Ramos (cell line): ENCODE measurements around the gene RARA.
"Not testable (repeated sequence)": the region's sequence is repeated elsewhere in the genome, so short reads cannot be mapped to it uniquely, and the experiment has no call there.

Source experiments
- in situ Hi-C: fragments of 300-500 bp; cut with MboI; formaldehyde crosslinking; loops from one replicate; pipeline ENCODE4 v1.14.3; 2022; ENCODE audit warnings: low sequenced_read_pairs; ENCODE audit not compliant: unreplicated experiment

The RARA gene

DNA sequence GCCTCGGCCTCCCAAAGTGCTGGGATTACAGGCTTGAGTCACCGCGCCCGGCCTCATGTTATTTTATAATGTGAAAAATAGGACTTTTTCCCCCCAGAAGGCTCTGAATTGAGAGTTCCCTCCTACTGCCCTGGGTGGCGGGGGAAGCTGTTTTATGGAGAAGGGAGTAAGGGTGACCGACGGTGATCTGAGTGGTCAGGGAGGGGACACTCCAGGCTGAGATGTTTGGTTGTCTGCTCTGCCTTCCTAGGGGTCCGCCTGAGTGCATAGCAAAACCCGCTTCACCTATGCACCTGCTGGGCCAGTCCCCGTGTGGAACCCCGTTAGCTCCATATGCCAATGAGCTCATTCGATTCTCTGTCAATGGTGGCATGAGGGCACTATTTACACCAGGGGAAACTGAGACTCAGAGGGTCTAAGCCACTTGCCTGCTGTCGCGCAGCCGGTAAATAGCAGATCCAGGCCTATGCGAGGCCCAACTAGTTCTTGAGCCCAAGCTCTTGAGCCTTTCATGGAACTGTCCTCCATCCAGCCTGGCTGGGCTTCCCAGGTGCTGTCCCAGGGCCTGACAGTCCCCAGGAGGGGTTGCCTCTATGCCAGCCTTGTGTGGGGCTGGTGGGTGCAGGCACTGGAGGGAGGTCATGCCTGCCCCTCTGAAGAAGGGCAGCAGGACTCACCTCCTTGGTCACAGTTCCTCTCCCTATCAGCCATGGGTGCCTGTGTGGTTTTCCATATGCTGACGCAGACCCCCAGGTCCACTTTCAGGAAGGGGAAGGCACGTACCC, 57.3 kb downstream of the RARA start:
- in situ Hi-C loops: no loop called here

DNA sequence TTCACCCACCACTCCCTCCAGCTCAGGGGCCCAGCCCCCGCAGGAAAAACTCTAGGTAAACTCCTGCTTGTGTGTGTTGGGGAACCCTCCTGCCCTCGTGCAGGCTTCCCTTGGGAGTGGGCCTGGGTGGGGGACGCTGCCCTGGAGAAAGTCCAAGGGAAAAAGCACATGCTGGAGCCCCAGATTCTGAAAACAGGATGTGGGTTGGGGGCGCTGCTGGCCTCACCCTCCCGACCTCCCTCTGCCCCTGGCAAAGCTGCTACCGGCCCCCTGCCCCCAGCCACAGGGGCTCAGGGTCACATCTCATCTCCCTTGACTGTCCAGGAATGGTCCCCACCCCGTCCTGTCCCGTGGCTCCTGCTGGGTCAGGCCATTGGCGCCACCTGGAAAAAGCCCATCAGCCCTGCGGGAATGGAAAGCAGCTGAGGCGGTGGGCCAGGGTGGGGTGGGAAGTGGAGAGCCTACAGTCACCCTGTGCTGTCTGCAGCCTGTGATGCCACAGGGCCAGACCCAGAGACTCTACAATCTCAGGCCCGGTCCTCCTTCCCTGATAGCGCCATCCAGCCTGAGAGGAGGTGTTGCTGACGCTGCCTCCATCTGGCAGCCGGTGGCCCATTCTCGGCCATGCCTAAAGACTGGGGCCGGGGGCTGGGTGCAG, 58.0 kb downstream of the RARA start:
- in situ Hi-C loops: no loop called here

DNA sequence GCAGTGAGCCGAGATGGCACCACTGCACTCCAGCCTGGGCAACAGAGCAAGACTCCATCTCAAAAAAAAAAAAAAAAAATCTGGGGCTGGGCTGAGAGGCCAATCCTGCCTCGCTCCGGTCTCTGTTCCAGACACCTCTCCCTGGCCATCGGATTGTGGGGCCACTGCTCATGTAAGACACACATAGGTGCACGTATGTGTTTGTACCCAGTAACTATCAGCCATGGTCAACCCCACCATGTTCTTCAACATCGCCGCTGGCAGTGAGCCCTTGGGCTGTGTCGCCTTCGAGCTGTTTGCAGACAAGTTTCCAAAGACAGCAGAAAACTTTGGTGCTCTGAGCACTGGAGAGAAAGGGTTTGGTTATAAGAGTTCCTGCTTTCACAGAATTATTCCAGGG, 58.7 kb downstream of the RARA start:
- in situ Hi-C loops: not testable (repeated sequence)

DNA sequence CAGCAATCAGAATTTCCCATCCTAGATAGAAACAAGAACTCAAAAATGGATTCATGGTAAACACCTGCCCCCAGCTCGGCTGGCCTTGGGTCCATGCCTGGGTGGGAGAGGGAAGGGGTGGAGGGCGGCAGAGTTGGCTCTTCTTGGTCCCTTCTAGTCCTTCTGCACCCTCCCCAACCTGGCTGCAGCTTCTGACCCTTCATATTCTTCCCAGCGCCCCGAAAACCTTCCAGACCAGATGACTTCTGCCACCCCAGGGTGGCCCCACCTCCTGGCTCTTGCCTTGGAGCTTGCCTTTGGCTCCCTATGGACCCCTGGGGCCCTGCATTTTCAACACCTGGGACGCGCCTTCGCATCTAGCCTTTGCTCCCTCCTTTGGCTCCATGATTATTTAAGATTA, 60.9 kb downstream of the RARA start:
- in situ Hi-C loops: no loop called here

DNA sequence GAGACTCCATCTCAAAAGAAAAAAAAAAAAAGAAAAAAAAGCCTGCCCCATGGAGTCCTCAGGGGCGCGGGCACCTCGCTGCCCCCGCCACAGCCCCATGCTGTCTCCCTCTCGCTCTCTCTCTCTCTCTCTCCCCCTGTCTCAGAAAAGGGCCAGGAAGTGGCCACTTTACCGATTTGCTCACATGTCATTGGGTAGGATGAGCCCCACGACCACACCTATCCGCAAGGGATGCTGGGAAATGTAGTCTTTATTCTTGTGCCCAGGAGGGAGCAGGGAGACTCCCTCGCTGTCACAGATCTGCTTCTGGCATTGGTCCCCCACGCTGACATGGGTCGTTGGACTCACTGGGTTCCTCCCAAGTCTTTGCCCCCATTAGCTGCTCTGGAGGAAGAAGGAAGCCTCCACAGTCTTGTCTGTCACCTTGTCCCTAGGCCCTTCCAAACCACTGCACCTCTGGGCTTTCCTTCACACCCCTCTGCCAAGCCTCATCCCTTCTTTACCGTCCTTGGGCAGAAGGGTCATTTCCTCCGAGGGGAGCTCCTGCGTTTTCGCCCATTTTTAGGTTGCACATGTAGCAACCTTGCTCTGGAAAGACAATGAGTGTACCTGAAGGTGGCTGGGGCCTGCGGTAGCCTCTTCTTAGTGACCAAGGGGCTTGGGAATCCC, 62.4 kb downstream of the RARA start:
- in situ Hi-C loops: no loop called here

DNA sequence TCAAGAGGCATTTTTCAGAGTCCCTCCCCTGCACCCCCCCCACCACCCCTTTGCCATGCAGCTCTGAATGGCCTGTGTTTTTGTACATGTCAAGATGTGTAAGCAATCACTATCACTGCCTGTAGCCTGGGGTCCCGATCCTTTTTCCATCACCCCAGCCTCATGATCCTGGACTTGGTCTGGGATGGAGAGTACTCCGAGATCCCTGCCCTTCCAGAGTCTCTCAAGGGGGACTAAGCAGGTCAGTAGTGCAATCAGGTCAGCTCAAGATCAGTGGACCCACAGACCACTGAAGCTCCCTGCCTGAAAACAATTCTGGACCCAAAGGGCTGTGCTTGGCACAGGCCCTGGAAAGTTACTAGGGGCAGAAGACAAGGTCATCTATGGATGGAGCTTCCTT, 63.1 kb downstream of the RARA start:
- in situ Hi-C loops: no loop called here

DNA sequence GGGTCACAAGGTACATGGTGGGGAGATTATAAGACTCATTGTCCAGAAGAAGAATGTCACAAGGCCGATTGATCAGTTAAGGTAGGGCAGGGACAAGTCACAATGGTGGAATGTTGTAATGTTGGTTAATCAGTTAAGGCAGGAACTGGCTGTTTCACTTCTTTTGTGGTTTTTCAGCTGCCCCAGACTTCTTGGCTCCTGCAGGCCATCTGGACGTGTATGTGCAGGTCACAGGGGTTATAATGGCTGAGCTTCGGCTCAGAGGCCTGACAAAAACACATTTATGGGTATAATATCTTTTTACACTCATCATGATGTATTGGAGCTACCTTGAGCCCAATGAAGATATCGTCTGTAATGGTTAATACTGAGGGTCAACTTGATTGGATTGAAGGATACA, 63.7 kb downstream of the RARA start:
- in situ Hi-C loops: not testable (repeated sequence)

DNA sequence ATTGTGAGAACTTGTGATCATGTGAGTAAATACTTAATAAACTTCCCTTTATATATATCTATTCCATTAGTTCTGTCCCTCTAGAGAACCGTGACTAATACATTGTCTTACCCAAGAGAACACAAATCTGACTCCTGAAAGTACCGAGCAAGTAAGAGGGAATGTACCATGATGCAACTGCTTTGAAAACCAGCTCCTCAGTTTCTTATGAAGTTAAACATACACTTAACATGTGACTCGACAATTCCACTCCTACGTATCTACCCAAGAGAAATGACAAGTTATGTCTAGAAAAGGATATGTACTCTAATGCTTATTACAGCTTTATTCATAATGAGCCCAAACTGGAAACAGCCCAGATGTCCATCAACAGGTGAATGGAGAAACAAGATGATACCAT, 64.3 kb downstream of the RARA start:
- in situ Hi-C loops: no loop called here

DNA sequence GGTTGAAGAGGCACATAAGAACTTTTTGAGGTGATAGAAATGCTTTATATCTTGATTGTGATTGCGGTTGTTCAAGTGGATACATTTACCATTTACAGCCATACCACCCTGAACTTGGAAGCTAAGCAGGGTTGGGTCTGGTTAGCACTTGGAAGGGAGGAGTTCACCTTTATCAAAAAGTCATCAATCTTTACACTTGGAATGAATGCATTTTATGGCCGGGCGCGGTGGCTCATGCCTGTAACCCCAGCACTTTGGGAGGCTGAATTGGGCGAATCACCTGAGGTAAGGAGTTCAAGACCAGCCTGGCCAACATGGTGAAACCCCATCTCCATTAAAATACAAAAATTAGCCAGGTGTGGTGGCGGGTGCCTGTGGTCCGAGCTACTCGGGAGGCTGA, 65.0 kb downstream of the RARA start:
- in situ Hi-C loops: no loop called here

DNA sequence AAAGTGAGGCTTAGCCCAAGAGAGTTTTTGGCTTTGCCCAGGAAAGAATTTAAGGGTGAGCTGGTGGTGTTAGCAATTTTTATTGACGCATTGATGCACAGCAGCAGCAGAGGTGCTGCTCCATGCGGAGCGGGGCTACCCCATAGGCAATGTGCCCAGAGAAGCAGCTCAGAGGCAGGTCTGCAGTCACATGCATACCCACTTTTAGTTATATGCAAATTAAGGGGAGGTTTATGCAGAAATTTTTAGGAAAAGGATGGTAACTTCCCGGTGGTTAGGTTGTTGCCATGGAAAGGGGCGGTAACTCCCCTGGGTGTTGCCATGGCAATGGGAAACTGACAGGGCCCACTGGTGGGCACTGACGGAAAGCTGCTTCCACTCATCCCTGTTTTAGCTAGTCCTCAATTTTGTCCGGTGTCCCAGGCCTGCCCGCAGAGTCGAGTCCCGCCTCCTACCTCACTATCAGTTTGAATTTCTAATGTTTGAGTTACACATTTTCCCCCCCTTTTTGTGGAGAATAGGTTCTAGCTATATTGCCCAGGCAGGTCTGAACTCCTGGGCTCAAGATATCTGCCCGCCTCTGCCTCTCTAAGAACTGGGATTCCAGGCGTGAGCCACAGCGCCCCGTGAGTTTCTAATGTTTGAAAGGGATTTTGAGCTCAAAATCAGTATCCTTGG, 66.0 kb downstream of the RARA start:
- in situ Hi-C loops: no loop called here

DNA sequence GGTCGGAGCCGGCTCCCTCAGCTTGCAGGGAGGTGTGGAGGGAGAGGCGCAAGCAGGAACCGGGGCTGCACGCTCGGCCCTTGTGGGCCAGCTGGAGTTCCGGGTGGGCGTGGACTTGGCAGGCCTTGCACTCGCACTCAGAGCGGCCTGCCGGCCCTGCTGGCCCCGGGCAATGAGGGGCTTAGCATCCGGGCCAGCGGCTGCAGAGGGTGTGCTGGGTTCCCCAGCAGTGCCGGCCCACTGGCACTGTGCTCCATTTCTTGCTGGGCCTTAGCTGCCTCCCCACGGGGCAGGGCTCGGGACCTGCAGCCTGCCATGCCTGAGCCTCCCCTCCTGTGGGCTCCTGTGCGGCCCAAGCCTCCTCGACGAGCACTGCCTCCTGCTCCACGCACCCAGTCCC, 66.8 kb downstream of the RARA start:
- in situ Hi-C loops: not testable (repeated sequence)

DNA sequence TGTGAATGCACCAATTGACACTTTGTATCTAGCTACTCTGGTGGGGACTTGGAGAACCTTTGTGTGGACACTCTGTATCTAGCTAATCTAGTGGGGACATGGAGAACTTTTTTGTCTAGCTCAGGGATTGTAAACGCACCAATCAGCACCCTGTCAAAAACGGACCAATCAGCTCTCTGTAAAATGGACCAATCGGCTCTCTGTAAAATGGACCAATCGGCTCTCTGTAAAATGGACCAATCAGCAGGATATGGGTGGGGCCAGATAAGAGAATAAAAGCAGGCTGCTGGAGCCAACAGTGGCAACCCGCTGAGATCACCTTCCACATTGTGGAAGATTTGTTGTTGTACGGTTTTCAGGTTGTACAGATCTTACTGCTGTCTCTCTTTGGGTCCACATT, 67.6 kb downstream of the RARA start:
- in situ Hi-C loops: not testable (repeated sequence)

DNA sequence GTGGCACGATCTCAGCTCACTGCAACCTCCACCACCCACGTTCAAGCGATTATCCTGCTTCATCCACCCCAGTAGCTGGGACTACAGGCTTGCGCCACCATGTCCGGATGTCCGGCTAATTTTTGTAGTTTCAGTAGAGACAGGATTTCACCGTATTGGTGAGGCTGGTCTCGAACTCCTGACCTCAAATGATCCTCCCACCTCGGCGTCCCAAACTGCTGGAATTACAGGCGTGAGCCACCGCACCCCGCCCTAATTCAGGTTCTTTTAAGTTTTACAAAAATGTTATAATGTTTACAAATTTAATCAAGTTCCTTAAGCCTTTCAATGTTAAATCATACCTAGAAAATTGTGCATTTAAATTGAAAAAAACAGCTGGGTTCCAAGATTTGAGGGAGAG, 68.9 kb downstream of the RARA start:
- in situ Hi-C loops: no loop called here

DNA sequence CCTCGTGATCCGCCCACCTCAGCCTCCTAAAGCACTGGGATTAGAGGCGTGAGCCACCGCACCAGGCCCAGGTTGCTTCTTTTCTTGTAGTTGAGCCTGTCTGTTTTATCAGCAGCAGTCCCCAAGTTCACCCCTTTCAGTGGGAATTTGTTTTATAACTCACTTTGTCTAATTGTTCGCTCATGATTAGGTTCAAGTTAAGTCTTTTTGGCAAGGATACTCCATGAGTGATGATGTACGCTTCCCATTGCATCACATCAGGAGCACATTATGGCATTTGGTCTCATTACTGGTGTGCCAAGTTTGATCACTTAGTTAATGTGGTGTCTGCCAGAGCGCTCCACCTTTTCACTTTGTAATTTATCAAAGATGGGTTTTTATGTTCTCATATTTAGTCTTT, 70.0 kb downstream of the RARA start:
- in situ Hi-C loops: no loop called here

DNA sequence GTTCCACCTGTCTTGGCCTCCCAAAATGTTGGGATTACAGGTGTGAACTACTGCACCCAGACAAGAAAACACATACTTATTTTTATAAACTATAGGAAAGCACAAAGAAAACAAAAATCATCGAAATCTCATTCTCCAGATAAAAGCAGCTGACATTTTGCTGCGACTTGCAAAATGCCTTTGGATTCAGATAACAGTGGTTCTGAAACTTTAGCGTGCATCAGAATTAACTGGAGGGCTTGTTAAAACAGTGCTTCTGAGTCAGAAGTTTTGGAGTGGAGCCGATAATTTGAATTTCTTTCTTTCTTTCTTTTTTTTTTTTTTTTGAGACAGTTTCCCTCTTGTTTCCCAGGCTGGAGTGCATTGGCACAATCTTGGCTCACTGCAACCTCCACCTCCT, 73.3 kb downstream of the RARA start:
- in situ Hi-C loops: no loop called here

DNA sequence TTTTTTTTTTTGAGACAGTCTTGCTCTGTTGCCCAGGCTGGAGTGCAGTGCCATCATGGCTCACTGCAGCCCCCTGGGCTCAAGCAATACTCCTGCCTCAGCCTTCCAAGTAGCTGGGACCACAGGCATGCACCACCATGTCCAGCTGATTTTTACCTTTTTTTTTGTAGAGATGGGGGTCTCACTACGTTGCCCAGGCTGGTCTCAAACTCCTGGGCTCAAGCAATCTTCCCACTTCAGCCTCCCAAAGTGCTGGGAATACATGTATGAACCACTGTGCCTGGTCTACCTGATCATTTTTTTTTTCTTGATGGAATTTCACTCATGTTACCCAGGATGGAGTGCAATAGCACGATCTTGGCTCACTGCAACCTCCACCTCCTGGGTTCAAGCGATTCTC, 77.6 kb downstream of the RARA start:
- in situ Hi-C loops: not testable (repeated sequence)

DNA sequence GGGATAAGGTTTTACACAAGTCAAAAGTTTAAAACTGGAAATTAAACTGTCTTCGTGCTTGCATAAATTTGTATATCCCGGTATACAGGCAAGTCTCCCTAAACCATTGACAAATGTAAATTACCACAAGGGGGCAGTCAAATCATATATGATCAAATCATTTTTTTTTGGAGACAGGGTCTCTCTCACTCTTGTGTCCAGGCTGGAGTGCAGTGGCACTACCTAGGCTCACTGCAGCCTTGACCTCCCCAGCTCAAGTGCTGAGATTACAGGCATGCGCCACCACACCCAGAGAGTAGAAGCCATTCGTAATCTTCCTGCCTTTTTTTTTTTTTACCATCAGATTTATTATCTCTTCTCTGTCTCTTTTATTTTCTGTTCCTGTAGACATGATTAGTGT, 90.2 kb downstream of the RARA start:
- in situ Hi-C loops: no loop called here

DNA sequence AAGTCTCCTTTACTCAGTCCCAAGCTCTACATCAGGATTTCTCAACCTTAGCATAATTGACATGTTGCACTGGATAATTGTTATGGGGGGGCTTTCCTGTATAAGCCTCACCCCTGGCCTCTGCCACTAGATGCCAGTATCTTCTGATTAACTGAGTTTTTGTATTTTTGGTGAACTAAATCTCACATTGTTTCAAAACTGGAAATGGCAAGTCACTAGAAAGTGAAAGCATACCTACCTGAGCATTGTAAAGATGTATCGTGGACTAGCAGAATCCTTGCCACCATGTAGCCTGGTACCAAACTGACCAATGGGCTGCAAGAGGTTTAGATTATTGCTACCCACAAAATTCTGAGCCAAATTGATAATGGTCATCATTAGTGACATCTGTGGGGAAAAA, 93.7 kb downstream of the RARA start:
- in situ Hi-C loops: no loop called here

DNA sequence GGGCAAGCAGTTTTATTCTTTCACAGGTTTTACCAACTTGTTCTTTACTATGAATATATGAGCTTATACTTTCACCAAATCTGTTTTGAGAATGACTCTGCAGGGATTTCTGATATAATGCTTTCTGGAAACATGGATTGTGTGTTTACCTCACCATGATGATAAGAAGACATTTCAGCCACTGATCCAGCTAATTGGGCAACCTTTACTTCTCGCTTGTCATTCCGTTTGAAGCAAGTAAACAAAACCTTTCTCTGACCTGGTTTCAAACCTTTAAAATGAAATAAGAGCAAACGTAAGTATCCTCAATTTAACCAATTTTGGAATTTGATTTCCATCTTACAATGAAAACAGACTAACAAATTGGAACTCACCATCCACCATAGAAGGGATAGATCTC, 95.0 kb downstream of the RARA start:
- in situ Hi-C loops: no loop called here
